K562 (cell line): ENCODE results near the gene CD55. TPM values are rescaled to one million over a fixed set of nuclear protein-coding genes. Genes with fewer than 3 reads are reported as not detected.
A peak's percentile ranks its signal among the peaks of the same experiment; 100 is the strongest.

Source experiments
- CAMTA2 ChIP-seq: fragments of 250-450 bp; sonication (Bioruptor Pico); conservative IDR thresholded peaks from 2 replicates; pipeline ENCODE4 v1.5.1; 2022
- CSDE1 ChIP-seq, 2 experiments: fragments of 450-650 bp; IDR thresholded peaks; 2 replicates each; pipeline ENCODE4 v1.6.1; 2016; ENCODE audit warnings: mild to moderate bottlenecking in 1 of 2
- HINFP ChIP-seq: fragments of 450-650 bp; conservative IDR thresholded peaks from 2 replicates; pipeline ENCODE4 v1.6.1; 2016; ENCODE audit warnings: missing genetic modification characterization, low read depth, mild to moderate bottlenecking, control low read depth, missing compliant biosample characterization
- MTA2 ChIP-seq: fragments of 450-650 bp; IDR thresholded peaks from 2 replicates; pipeline ENCODE4 v1.6.1; 2016; ENCODE audit warnings: low read depth
- RBM22 ChIP-seq: fragments of 200-400 bp; formaldehyde crosslinking; IDR thresholded peaks from 2 replicates; pipeline ENCODE4 v1.6.1; 2018; ENCODE audit warnings: low read length, low read depth; ENCODE audit not compliant: poor library complexity, severe bottlenecking
- RCOR1 ChIP-seq, 2 experiments: IDR thresholded peaks; 2 replicates each; pipeline ENCODE4 v1.6.1; 2012; ENCODE audit warnings: low read depth in 2 of 2, low read length in 2 of 2, borderline replicate concordance in 1 of 2, improper control_type of control experiment in 1 of 2
- TAL1 ChIP-seq: fragments of 450-650 bp; IDR thresholded peaks from 2 replicates; pipeline ENCODE4 v1.6.1; 2016; ENCODE audit warnings: mild to moderate bottlenecking
- TCF7L2 ChIP-seq: fragments of 150-350 bp; IDR thresholded peaks from 2 replicates; pipeline ENCODE4 v1.6.1; 2016; ENCODE audit warnings: low read depth, mild to moderate bottlenecking, low read length, moderate library complexity
- TEAD4 ChIP-seq, 2 experiments: sonication (generic) in 1 of 2; formaldehyde crosslinking in 1 of 2; IDR thresholded peaks; 2 replicates each; pipeline versions ENCODE4 v1.6.1 to v1.8.0; 2012 to 2022; ENCODE audit warnings: borderline replicate concordance in 1 of 2, inconsistent platforms in 1 of 2, low read length in 1 of 2, mild to moderate bottlenecking in 1 of 2, missing genetic modification reagents in 1 of 2
- TRIM28 ChIP-seq: fragments of 450-650 bp; IDR thresholded peaks from 2 replicates; pipeline ENCODE4 v1.6.1; 2017
- ZBTB40 ChIP-seq, 2 experiments: fragments of 450-650 bp in 1 of 2; sonication (generic) in 1 of 2; formaldehyde crosslinking in 1 of 2; IDR thresholded peaks; 2 replicates each; pipeline versions ENCODE4 v1.7.1 to v1.9.0; 2016 to 2022; ENCODE audit warnings: inconsistent platforms in 1 of 2, mild to moderate bottlenecking in 1 of 2, missing genetic modification reagents in 1 of 2
- ZNF134 ChIP-seq: fragments of 250-450 bp; sonication (Bioruptor Pico); conservative IDR thresholded peaks from 2 replicates; pipeline ENCODE4 v1.4.0; 2020
- ZNF316 ChIP-seq: fragments of 450-650 bp; IDR thresholded peaks from 2 replicates; pipeline ENCODE4 v1.6.1; 2016
- ZNF518B ChIP-seq: fragments of 250-450 bp; sonication (Bioruptor Pico); IDR thresholded peaks from 2 replicates; pipeline ENCODE4 v1.5.0; 2021; ENCODE audit warnings: mild to moderate bottlenecking, moderate library complexity
- polyA plus RNA-seq, 8 experiments: library from polyadenylated mRNA; depleted of rRNA in 4 of 8; stranded (reverse) in 5 of 8; unstranded in 3 of 8; fragments of >200 nt; fragmentation: Nextera tagmentation in 2 of 8; fragmentation: Illumina TruSeq in 1 of 8; extraction: Ambion mirVana in 2 of 8; extraction: Trizol in 1 of 8; gene quantifications; 2 replicates each; pipeline versions ENCODE4 v1.2.1 to v1.2.3, GENCODE V29; 2011 to 2014; ENCODE audit warnings: inconsistent platforms in 1 of 8, missing spikeins in 1 of 8
- total RNA-seq, 7 experiments: library from RNA; depleted of rRNA in 6 of 7; stranded (reverse); fragments of >200 nt in 6 of 7; fragmentation: Illumina TruSeq in 2 of 7; extraction: Trizol in 2 of 7; gene quantifications; 2 replicates each; pipeline versions ENCODE4 v1.2.1 to v1.2.3, GENCODE V29; 2011 to 2021; ENCODE audit warnings: low replicate concordance in 1 of 7

CD55 gene
- total and polyA plus RNA-seq, 9 of the 15 experiments (the other 6 are each of a cell fraction or from before 2014, with no cell fraction given) = 17.7 to 150 (median 97.0) TPM

DNA sequence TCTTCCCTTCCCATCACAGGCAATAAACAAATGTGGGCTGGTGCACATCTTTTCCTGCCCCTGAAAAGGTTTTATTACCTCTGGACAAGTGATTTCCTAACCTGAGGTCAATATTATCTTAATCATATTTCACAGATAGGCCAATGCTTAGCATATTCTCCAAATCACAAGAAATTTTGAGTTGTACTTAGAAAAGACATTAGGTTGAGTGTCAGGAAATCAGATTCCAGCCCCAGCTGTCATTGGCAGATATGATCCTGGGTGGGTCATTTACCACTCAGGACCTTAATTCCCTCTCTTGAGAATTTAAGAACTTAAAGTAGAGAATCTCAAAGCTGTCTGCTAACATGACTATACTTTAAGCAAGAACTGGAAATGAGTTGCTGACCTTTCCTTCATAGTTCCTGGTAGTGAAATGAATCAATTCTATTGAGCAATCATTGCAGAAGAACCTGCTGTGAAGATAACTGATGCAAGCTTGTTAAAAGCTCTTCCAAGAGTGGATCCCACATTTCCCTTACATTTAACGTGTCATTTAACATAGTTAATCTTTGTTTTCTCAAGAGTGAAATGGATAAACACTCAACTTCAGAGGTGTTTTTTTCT, 86.3 kb downstream of the CD55 start (continued):
- TF ChIP-seq MTA2 (0 out of 2 replicates have a peak, but pooled peaks have one; percentile 39), ZNF316 (no peak), ZNF134 (no peak), ZNF518B (CRISPR knock-in tag) (no peak), HINFP (tag) (no peak), TRIM28 (no peak), TAL1 (peak; percentile 76), CSDE1 (IDR thresholded peaks at IDR 0.05) (no peak), ZBTB40 (IDR thresholded peaks at IDR 0.05) (no peak), ZBTB40 (CRISPR knock-in tag; IDR thresholded peaks at IDR 0.05) (no peak), TEAD4 (IDR thresholded peaks at IDR 0.05; ENCODE audit: low read length) (peak; percentile 86), TEAD4 (CRISPR knock-in tag; IDR thresholded peaks at IDR 0.05; ENCODE audit: borderline replicate concordance) (no peak), CAMTA2 (CRISPR knock-in tag) (no peak), RBM22 (no peak), TCF7L2 (no peak), RCOR1 (IDR thresholded peaks at IDR 0.05; ENCODE audit: borderline replicate concordance in 1 of 2, low read depth in 2 of 2, low read length in 2 of 2) (peak in 1 of 2 experiments; percentile 84; a peak in 2 of 4 replicates)
